ENCODE data around the gene ASB1. TPM values are rescaled to one million over a fixed set of nuclear protein-coding genes. Genes with fewer than 3 reads are reported as not detected.

Gene ASB1
- total and polyA plus RNA-seq, 2 donors (not counting 1 experiment from before 2014, with no cell fraction given): 31.9 to 50.7 TPM

DNA sequence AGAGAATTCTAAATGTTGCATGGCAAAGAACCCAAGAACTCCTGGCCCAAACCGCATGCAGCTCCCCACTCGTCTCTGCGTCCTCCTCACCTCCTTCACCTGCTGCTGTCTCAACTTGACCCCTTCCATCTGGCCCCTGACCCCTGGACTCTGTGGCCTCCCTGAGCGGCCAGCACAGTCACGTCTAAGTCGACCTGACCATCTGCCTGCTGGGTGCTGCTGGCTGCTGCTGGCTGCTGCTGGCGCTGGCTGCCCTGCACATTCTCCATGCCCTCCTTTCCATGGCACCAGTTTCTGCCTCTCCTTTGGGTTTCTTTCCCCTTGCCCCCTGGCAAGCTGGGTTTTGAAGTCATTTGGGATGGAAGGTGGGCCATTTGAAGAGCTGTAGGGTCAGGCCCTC, 30.1 kb upstream of the ASB1 start:
- 96% methylated on average over 6 of the region's 7 CpGs for WGBS (ENCODE audit: insufficient coverage)
- no peak overlapping the region for H3K27ac Mint-ChIP-seq
- H3K27me3 Mint-ChIP-seq: no peaks in the 10 kb centered on the region
- no peaks in the 10 kb centered on the region for H3K4me1 Mint-ChIP-seq
- TF ChIP-seq EZH2 (IDR thresholded peaks at IDR 0.05; ENCODE audit: borderline replicate concordance, insufficient read depth, low read depth, low read length, poor library complexity, severe bottlenecking): no peak
- TF ChIP-seq, protein P1, sequence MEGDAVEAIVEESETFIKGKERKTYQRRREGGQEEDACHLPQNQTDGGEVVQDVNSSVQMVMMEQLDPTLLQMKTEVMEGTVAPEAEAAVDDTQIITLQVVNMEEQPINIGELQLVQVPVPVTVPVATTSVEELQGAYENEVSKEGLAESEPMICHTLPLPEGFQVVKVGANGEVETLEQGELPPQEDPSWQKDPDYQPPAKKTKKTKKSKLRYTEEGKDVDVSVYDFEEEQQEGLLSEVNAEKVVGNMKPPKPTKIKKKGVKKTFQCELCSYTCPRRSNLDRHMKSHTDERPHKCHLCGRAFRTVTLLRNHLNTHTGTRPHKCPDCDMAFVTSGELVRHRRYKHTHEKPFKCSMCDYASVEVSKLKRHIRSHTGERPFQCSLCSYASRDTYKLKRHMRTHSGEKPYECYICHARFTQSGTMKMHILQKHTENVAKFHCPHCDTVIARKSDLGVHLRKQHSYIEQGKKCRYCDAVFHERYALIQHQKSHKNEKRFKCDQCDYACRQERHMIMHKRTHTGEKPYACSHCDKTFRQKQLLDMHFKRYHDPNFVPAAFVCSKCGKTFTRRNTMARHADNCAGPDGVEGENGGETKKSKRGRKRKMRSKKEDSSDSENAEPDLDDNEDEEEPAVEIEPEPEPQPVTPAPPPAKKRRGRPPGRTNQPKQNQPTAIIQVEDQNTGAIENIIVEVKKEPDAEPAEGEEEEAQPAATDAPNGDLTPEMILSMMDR (IDR thresholded peaks at IDR 0.05): no peak
- H4K20me1 ChIP-seq (ENCODE audit: control insufficient read depth, insufficient read depth, low read length, poor library complexity, severe bottlenecking): no peaks in the 10 kb centered on the region
- H3K27ac ChIP-seq (ENCODE audit: low read length in 2 of 2): no peak overlapping the region
- intact Hi-C loops (cut with micrococcal nuclease): no loop called here
- no peak overlapping the region for H3K9ac ChIP-seq (ENCODE audit: low read length)
- no peak overlapping the region for H3K4me3 Mint-ChIP-seq
- ChIA-PET POLR2A (no interaction called here), CTCF (no interaction called here)
- no peaks in the 10 kb centered on the region for H3K9me3 ChIP-seq (ENCODE audit: control extremely low read depth in 1 of 3, control insufficient read depth in 2 of 3, insufficient read depth in 1 of 3, low read length in 2 of 3)
- H3K4me3 ChIP-seq (ENCODE audit: control extremely low read depth in 1 of 5, extremely low read depth in 1 of 5, insufficient read depth in 1 of 5, low read depth in 2 of 5, low read length in 4 of 5): no peak overlapping the region
- H3K4me2 ChIP-seq (replicated peaks; ENCODE audit: low read depth, low read length, poor library complexity, severe bottlenecking): no peak overlapping the region
- DNase-seq: no peak
- no peak overlapping the region for H2AFZ ChIP-seq (ENCODE audit: insufficient read depth, low read depth, low read length, poor library complexity, severe bottlenecking)
- no peaks in the 10 kb centered on the region for H3K4me1 ChIP-seq (ENCODE audit: control insufficient read depth in 2 of 2, insufficient read depth in 2 of 2, low read length in 2 of 2)
- H3K9me3 Mint-ChIP-seq (ENCODE audit: insufficient read depth): no peaks in the 10 kb centered on the region
- H3K79me2 ChIP-seq (ENCODE audit: control insufficient read depth, insufficient read depth, low read length): no peaks in the 10 kb centered on the region
- no peak for ATAC-seq (ENCODE audit: low read depth)
- peaks cover 0 to 4% of the 10 kb centered on the region in 2 experiments for H3K36me3 ChIP-seq (replicated peaks in 1 of 2; ENCODE audit: control extremely low read depth in 1 of 2, control insufficient read depth in 1 of 2, extremely low read depth in 1 of 2, insufficient read depth in 2 of 2, low read length in 1 of 2)
- H3K27me3 ChIP-seq (replicated peaks in 1 of 4; ENCODE audit: control extremely low read depth in 1 of 4, control insufficient read depth in 3 of 4, insufficient read depth in 4 of 4, low read length in 3 of 4): no peaks in the 10 kb centered on the region

DNA sequence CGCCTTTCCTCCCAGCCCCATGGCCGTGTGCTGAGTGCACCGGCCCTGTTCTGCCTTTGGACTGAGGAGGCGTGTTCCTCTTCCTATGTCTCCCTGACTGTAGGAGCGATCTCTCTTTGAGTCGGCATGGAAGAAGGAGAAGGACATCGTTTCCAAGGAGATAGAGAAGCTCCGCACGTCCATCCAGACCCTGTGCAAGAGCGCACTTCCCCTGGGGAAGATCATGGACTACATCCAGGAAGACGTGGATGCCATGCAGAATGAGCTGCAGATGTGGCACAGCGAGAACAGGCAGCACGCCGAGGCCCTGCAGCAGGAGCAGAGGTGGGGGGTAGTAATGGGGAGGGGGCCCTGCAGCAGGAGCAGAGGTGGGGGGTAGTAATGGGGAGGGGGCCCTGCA, 29.4 kb upstream of the ASB1 start:
- no peak overlapping the region for H3K4me3 ChIP-seq (ENCODE audit: control extremely low read depth in 1 of 5, extremely low read depth in 1 of 5, insufficient read depth in 1 of 5, low read depth in 2 of 5, low read length in 4 of 5)
- no peaks in the 10 kb centered on the region for H3K9me3 Mint-ChIP-seq (ENCODE audit: insufficient read depth)
- H3K4me1 Mint-ChIP-seq: no peaks in the 10 kb centered on the region
- no peak overlapping the region for H3K4me2 ChIP-seq (replicated peaks; ENCODE audit: low read depth, low read length, poor library complexity, severe bottlenecking)
- H3K9ac ChIP-seq (ENCODE audit: low read length): no peak overlapping the region
- H3K27me3 Mint-ChIP-seq: no peaks in the 10 kb centered on the region
- H3K4me1 ChIP-seq (ENCODE audit: control insufficient read depth in 2 of 2, insufficient read depth in 2 of 2, low read length in 2 of 2): no peaks in the 10 kb centered on the region
- TF ChIP-seq, protein P1 (IDR thresholded peaks at IDR 0.05): no peak
- no peak for TF ChIP-seq EZH2 (IDR thresholded peaks at IDR 0.05; ENCODE audit: borderline replicate concordance, insufficient read depth, low read depth, low read length, poor library complexity, severe bottlenecking)
- DNase-seq (no peak), ATAC-seq (ENCODE audit: low read depth) (no peak)
- no peaks in the 10 kb centered on the region for H3K9me3 ChIP-seq (ENCODE audit: control extremely low read depth in 1 of 3, control insufficient read depth in 2 of 3, insufficient read depth in 1 of 3, low read length in 2 of 3)
- 98% methylated on average over 11 of the region's 14 CpGs for WGBS (ENCODE audit: insufficient coverage)
- CTCF ChIA-PET: no interaction called here
- H3K27me3 ChIP-seq (replicated peaks in 1 of 4; ENCODE audit: control extremely low read depth in 1 of 4, control insufficient read depth in 3 of 4, insufficient read depth in 4 of 4, low read length in 3 of 4): no peaks in the 10 kb centered on the region
- H3K36me3 ChIP-seq (replicated peaks in 1 of 2; ENCODE audit: control extremely low read depth in 1 of 2, control insufficient read depth in 1 of 2, extremely low read depth in 1 of 2, insufficient read depth in 2 of 2, low read length in 1 of 2): peaks cover 0 to 5% of the 10 kb centered on the region in 2 experiments
- intact Hi-C loops (cut with micrococcal nuclease): no loop called here
- POLR2A ChIA-PET: no interaction called here
- no peak overlapping the region for H2AFZ ChIP-seq (ENCODE audit: insufficient read depth, low read depth, low read length, poor library complexity, severe bottlenecking)
- no peak overlapping the region for H3K27ac Mint-ChIP-seq
- no peaks in the 10 kb centered on the region for H3K79me2 ChIP-seq (ENCODE audit: control insufficient read depth, insufficient read depth, low read length)
- H3K4me3 Mint-ChIP-seq: no peak overlapping the region
- no peak overlapping the region for H3K27ac ChIP-seq (ENCODE audit: low read length in 2 of 2)
- H4K20me1 ChIP-seq (ENCODE audit: control insufficient read depth, insufficient read depth, low read length, poor library complexity, severe bottlenecking): no peaks in the 10 kb centered on the region

Data from B cell (primary cell).